ENCODE data around the gene PHACTR1. TPM values are rescaled to one million over a fixed set of nuclear protein-coding genes. Genes with fewer than 3 reads are reported as not detected.
"Not testable (repeated sequence)": the region's sequence is repeated elsewhere in the genome, so short reads cannot be mapped to it uniquely, and the experiment has no call there.

Gene PHACTR1
- total RNA-seq, result 116 TPM
- long read RNA-seq, partial matches to known transcripts, result 5 of 26 reads
- long read RNA-seq, other reads (novel, unspliced or antisense), result 21 of 26 reads

GRCh38 chr6:12716298-12716916 is at the start of gene PHACTR1:
TSS of gene PHACTR1 (plus strand) at chr6:12716767.
- intact Hi-C loops (cut with DNase I), result no loop called here

GRCh38 chr6:12666886-12667285 is 49.7 kb upstream of the PHACTR1 start:
- intact Hi-C loops (cut with DNase I), result no loop called here
- no peak for ATAC-seq

More at GRCh38 chr6:12716298-12716916, at the start of gene PHACTR1:
- DNase-seq (ENCODE audit: missing footprints), result no peak
- ATAC-seq, result no peak

GRCh38 chr6:12675931-12676330 is 40.6 kb upstream of the PHACTR1 start:
- ATAC-seq (no peak), DNase-seq (ENCODE audit: missing footprints) (no peak)
- intact Hi-C loops (cut with DNase I), result no loop called here

More at GRCh38 chr6:12666886-12667285, 49.7 kb upstream of the PHACTR1 start:
- DNase-seq (ENCODE audit: missing footprints), result no peak

GRCh38 chr6:12679341-12679740 is 37.2 kb upstream of the PHACTR1 start:
- intact Hi-C loops (cut with DNase I), result no loop called here

GRCh38 chr6:12693122-12693521 is 23.4 kb upstream of the PHACTR1 start:
- intact Hi-C loops (cut with DNase I), result no loop called here
- DNase-seq (ENCODE audit: missing footprints) (no peak), ATAC-seq (no peak)

More at GRCh38 chr6:12679341-12679740, 37.2 kb upstream of the PHACTR1 start:
- DNase-seq (ENCODE audit: missing footprints) (no peak), ATAC-seq (no peak)

- DNase-seq (ENCODE audit: missing footprints), result no peak
- intact Hi-C loops (cut with DNase I), result no loop called here
These were observed 18.3 kb upstream of the PHACTR1 start for GRCh38 chr6:12698298-12698697.

GRCh38 chr6:12704946-12705345 is 11.6 kb upstream of the PHACTR1 start:
- DNase-seq (ENCODE audit: missing footprints), result no peak
- ATAC-seq, result no peak
- intact Hi-C loops (cut with DNase I), result no loop called here

More at GRCh38 chr6:12698298-12698697, 18.3 kb upstream of the PHACTR1 start:
- no peak for ATAC-seq

GRCh38 chr6:12709116-12709515 is 7.5 kb upstream of the PHACTR1 start:
- intact Hi-C loops (cut with DNase I), result no loop called here
- ATAC-seq, result no peak

GRCh38 chr6:12709556-12710232 is 6.9 kb upstream of the PHACTR1 start:
- ATAC-seq, result no peak
- DNase-seq (ENCODE audit: missing footprints), result no peak
- intact Hi-C loops (cut with DNase I), result no loop called here

More at GRCh38 chr6:12709116-12709515, 7.5 kb upstream of the PHACTR1 start:
- no peak for DNase-seq (ENCODE audit: missing footprints)

GRCh38 chr6:12710921-12711320 is 5.6 kb upstream of the PHACTR1 start:
- ATAC-seq (no peak), DNase-seq (ENCODE audit: missing footprints) (no peak)
- intact Hi-C loops (cut with DNase I), result no loop called here

GRCh38 chr6:12714022-12714421 is 2.5 kb upstream of the PHACTR1 start:
- intact Hi-C loops (cut with DNase I), result no loop called here
- ATAC-seq, result no peak

GRCh38 chr6:12715437-12715836 is 1.1 kb upstream of the PHACTR1 start:
- ATAC-seq (no peak), DNase-seq (ENCODE audit: missing footprints) (no peak)
- intact Hi-C loops (cut with DNase I), result no loop called here

More at GRCh38 chr6:12714022-12714421, 2.5 kb upstream of the PHACTR1 start:
- no peak for DNase-seq (ENCODE audit: missing footprints)

- DNase-seq (ENCODE audit: missing footprints) (no peak), ATAC-seq (no peak)
- intact Hi-C loops (cut with DNase I), result no loop called here
These were observed 789 bp downstream of the PHACTR1 start for GRCh38 chr6:12717356-12717755.

- DNase-seq (ENCODE audit: missing footprints) (no peak), ATAC-seq (no peak)
- intact Hi-C loops (cut with DNase I), result no loop called here
These were observed 1.4 kb downstream of the PHACTR1 start for GRCh38 chr6:12718015-12718414.

GRCh38 chr6:12719017-12719416 is 2.5 kb downstream of the PHACTR1 start:
- no peak for DNase-seq (ENCODE audit: missing footprints)
- ATAC-seq, result no peak
- intact Hi-C loops (cut with DNase I), result no loop called here

- no peak for DNase-seq (ENCODE audit: missing footprints)
- intact Hi-C loops (cut with DNase I), result no loop called here
- no peak for ATAC-seq
These were observed 3.7 kb downstream of the PHACTR1 start for GRCh38 chr6:12720310-12720709.

- intact Hi-C loops (cut with DNase I), result no loop called here
These were observed 8.7 kb downstream of the PHACTR1 start for GRCh38 chr6:12725263-12725662.

GRCh38 chr6:12729467-12729866 is 12.9 kb downstream of the PHACTR1 start:
- intact Hi-C loops (cut with DNase I), result no loop called here
- ATAC-seq, result no peak
- DNase-seq (ENCODE audit: missing footprints), result no peak

More at GRCh38 chr6:12725263-12725662, 8.7 kb downstream of the PHACTR1 start:
- ATAC-seq, result no peak
- DNase-seq (ENCODE audit: missing footprints), result no peak

- intact Hi-C loops (cut with DNase I); DNase-seq (ENCODE audit: missing footprints); ATAC-seq: not testable (repeated sequence)
These were observed 14.2 kb downstream of the PHACTR1 start for GRCh38 chr6:12730809-12731208.

GRCh38 chr6:12733876-12734275 is 17.3 kb downstream of the PHACTR1 start:
- intact Hi-C loops (cut with DNase I), result no loop called here
- DNase-seq (ENCODE audit: missing footprints) (no peak), ATAC-seq (no peak)

Data from Right ventricle myocardium inferior (tissue), 1 donor.